Neuronal stem cell (in vitro differentiated cells): Measurements from ENCODE around the gene FMC1.

Experiments
- DNase-seq: peaks from one replicate; pipeline ENCODE4 v3.0.0-alpha.2; 2013; ENCODE audit warnings: low spot score
- H2AFZ ChIP-seq: one replicate; pipeline ENCODE4 v1.6.1; 2013; ENCODE audit warnings: mild to moderate bottlenecking, low read length, inconsistent platforms
- H2AK5ac ChIP-seq: 2 replicates; pipeline ENCODE4 v1.6.1; 2013; ENCODE audit warnings: low read depth, mild to moderate bottlenecking, inconsistent platforms, low read length, moderate library complexity, mixed read lengths
- H2BK120ac ChIP-seq: 2 replicates; pipeline ENCODE4 v1.6.1; 2013; ENCODE audit warnings: low read depth, mild to moderate bottlenecking, inconsistent platforms, low read length, moderate library complexity, mixed read lengths
- H2BK12ac ChIP-seq: one replicate; pipeline ENCODE4 v1.6.1; 2013; ENCODE audit warnings: low read length, inconsistent platforms
- H2BK15ac ChIP-seq: 2 replicates; pipeline ENCODE4 v1.6.1; 2013; ENCODE audit warnings: mild to moderate bottlenecking, low read length, inconsistent platforms, mixed read lengths
- H2BK5ac ChIP-seq: one replicate; pipeline ENCODE4 v1.6.1; 2013; ENCODE audit warnings: inconsistent platforms, mild to moderate bottlenecking, low read length, moderate library complexity
- H3K14ac ChIP-seq: one replicate; pipeline ENCODE4 v1.6.1; 2013; ENCODE audit warnings: low read length, inconsistent platforms
- H3K18ac ChIP-seq: 2 replicates; pipeline ENCODE4 v1.6.1; 2013; ENCODE audit warnings: low read length, inconsistent platforms
- H3K23ac ChIP-seq: 2 replicates; pipeline ENCODE4 v1.6.1; 2013; ENCODE audit warnings: low read depth, mild to moderate bottlenecking, mixed read lengths, low read length, inconsistent platforms; ENCODE audit not compliant: poor library complexity
- H3K27ac ChIP-seq: replicated peaks from 3 replicates; pipeline ENCODE4 v1.5.1; 2013; ENCODE audit warnings: low read length, inconsistent platforms
- H3K27me3 ChIP-seq, 3 experiments: 2 replicates each; pipeline ENCODE4 v1.6.1; 2013; ENCODE audit warnings: low read length in 3 of 3, mild to moderate bottlenecking in 2 of 3, inconsistent platforms in 1 of 3, low read depth in 1 of 3, mixed read lengths in 1 of 3, moderate library complexity in 1 of 3; ENCODE audit not compliant: control insufficient read depth in 3 of 3, insufficient read depth in 3 of 3
- H3K36me3 ChIP-seq, 2 donors: replicated peaks in 1 of 2; 2 replicates each; pipeline ENCODE4 v1.6.1; 2013; ENCODE audit warnings: low read length in 2 of 2; ENCODE audit not compliant: control insufficient read depth in 2 of 2, insufficient read depth in 2 of 2
- H3K4ac ChIP-seq: 2 replicates; pipeline ENCODE4 v1.6.1; 2013; ENCODE audit warnings: inconsistent platforms, mild to moderate bottlenecking, low read length, moderate library complexity
- H3K4me1 ChIP-seq, 2 donors: 1 replicate in 1 of 2; 2 replicates in 1 of 2; pipeline ENCODE4 v1.6.1; 2013; ENCODE audit warnings: low read length in 2 of 2, low read depth in 1 of 2; ENCODE audit not compliant: control insufficient read depth in 2 of 2, insufficient read depth in 1 of 2
- H3K4me2 ChIP-seq: one replicate; pipeline ENCODE4 v1.6.1; 2013; ENCODE audit warnings: mild to moderate bottlenecking, low read length, inconsistent platforms; ENCODE audit not compliant: insufficient read depth, poor library complexity, severe bottlenecking
- H3K4me3 ChIP-seq, 2 donors: 2 replicates each; pipeline ENCODE4 v1.5.1; 2013; ENCODE audit warnings: low read length in 2 of 2, mild to moderate bottlenecking in 2 of 2, inconsistent platforms in 1 of 2, moderate library complexity in 1 of 2
- H3K79me1 ChIP-seq: one replicate; pipeline ENCODE4 v1.6.1; 2013; ENCODE audit warnings: low read depth, mild to moderate bottlenecking, inconsistent platforms, low read length, moderate library complexity
- H3K9ac ChIP-seq: one replicate; pipeline ENCODE4 v1.6.1; 2013; ENCODE audit warnings: mild to moderate bottlenecking, low read depth, low read length, inconsistent platforms; ENCODE audit not compliant: poor library complexity
- H3K9me3 ChIP-seq, 2 donors: replicated peaks in 1 of 2; 2 replicates each; pipeline versions ENCODE3 to v1.6.1; 2013; ENCODE audit warnings: low read length in 2 of 2, mild to moderate bottlenecking in 2 of 2, inconsistent platforms in 1 of 2, low read depth in 1 of 2, mixed read lengths in 1 of 2, moderate library complexity in 1 of 2; ENCODE audit not compliant: control insufficient read depth in 2 of 2, insufficient read depth in 1 of 2
- H4K8ac ChIP-seq: one replicate; pipeline ENCODE4 v1.6.1; 2013; ENCODE audit warnings: low read depth, mild to moderate bottlenecking, inconsistent platforms, low read length, moderate library complexity
- H4K91ac ChIP-seq: one replicate; pipeline ENCODE4 v1.6.1; 2013; ENCODE audit warnings: low read length, low read depth, mild to moderate bottlenecking, inconsistent platforms; ENCODE audit not compliant: poor library complexity
- WGBS, 2 donors: extraction: QIAGEN DNeasy Blood & Tissue Kit; methylation state at CpG; one replicate each; pipeline ENCODE4 v1.1.7; 2013; ENCODE audit warnings: missing lambda C conversion rate in 2 of 2, mixed read lengths in 1 of 2; ENCODE audit not compliant: insufficient read length in 2 of 2, insufficient replicate concordance in 1 of 2; ENCODE audit errors: extremely low coverage in 2 of 2; 5-methylcytosine and 5-hydroxymethylcytosine counted together

Gene FMC1

GRCh38 chr7:139360948-139361307 lies 19.8 kb downstream of the FMC1 start:
- Histone ChIP-seq H2BK5ac (no peak overlapping the region), H2AK5ac (no peak overlapping the region), H4K91ac (no peak overlapping the region), H3K23ac (no peak overlapping the region), H3K27me3 (no peaks in the 10 kb centered on the region), H3K4me3 (peak overlapping the region; percentile 81 to 100), H3K9me3 (peaks cover 0 to 7% of the 10 kb centered on the region in 2 donors), H3K4me2 (peak overlapping the region; percentile 73), H3K27ac (peak overlapping the region; percentile 95), H3K4ac (no peak overlapping the region), H2BK120ac (no peak overlapping the region), H3K18ac (no peak overlapping the region), H2BK15ac (no peak overlapping the region), H3K9ac (no peak overlapping the region), H3K79me1 (peaks cover 6% of the 10 kb centered on the region), H4K8ac (no peak overlapping the region), H3K14ac (no peak overlapping the region), H2BK12ac (no peak overlapping the region), H3K36me3 (peaks cover 2 to 39% of the 10 kb centered on the region in 2 donors), H3K4me1 (peaks cover 2 to 3% of the 10 kb centered on the region in 2 donors), H2AFZ (no peak overlapping the region)
- DNase-seq, result no peak
- WGBS, 2 donors, result no CpG with 5 or more reads among the region's 2 CpGs

- Histone ChIP-seq H3K4me2 (no peak overlapping the region), H2BK12ac (no peak overlapping the region), H2AK5ac (no peak overlapping the region), H2BK120ac (no peak overlapping the region), H3K4me3 (peak overlapping the region in 1 of 2 donors; percentile 100), H2BK5ac (no peak overlapping the region), H2BK15ac (no peak overlapping the region), H4K91ac (no peak overlapping the region), H3K4me1 (peaks cover 2 to 3% of the 10 kb centered on the region in 2 donors), H3K9ac (no peak overlapping the region), H3K18ac (no peak overlapping the region), H3K9me3 (peaks cover 0 to 7% of the 10 kb centered on the region in 2 donors), H3K14ac (no peak overlapping the region), H2AFZ (no peak overlapping the region), H3K27me3 (no peaks in the 10 kb centered on the region), H3K4ac (no peak overlapping the region), H3K79me1 (peaks cover 6% of the 10 kb centered on the region), H4K8ac (no peak overlapping the region), H3K36me3 (peaks cover 2 to 44% of the 10 kb centered on the region in 2 donors), H3K23ac (no peak overlapping the region), H3K27ac (no peak overlapping the region)
- WGBS, 2 donors, result no CpG with 5 or more reads among the region's 3 CpGs
- no peak for DNase-seq
These were observed 20.4 kb downstream of the FMC1 start for GRCh38 chr7:139361523-139361922.

GRCh38 chr7:139362302-139362701 lies 21.2 kb downstream of the FMC1 start:
- Histone ChIP-seq H2AK5ac (no peak overlapping the region), H3K9ac (no peak overlapping the region), H3K4me2 (no peak overlapping the region), H3K4me1 (peaks cover 2 to 3% of the 10 kb centered on the region in 2 donors), H2BK120ac (no peak overlapping the region), H3K79me1 (peaks cover 6% of the 10 kb centered on the region), H3K36me3 (peaks cover 2 to 49% of the 10 kb centered on the region in 2 donors), H3K27me3 (no peaks in the 10 kb centered on the region), H2BK15ac (no peak overlapping the region), H4K91ac (no peak overlapping the region), H3K9me3 (peaks cover 0 to 7% of the 10 kb centered on the region in 2 donors), H3K4ac (no peak overlapping the region), H3K4me3 (no peak overlapping the region), H3K14ac (no peak overlapping the region), H3K27ac (no peak overlapping the region), H2BK5ac (no peak overlapping the region), H4K8ac (no peak overlapping the region), H3K18ac (no peak overlapping the region), H3K23ac (no peak overlapping the region), H2AFZ (no peak overlapping the region), H2BK12ac (no peak overlapping the region)
- no CpG with 5 or more reads among the region's 3 CpGs for WGBS, 2 donors
- no peak for DNase-seq

GRCh38 chr7:139362981-139363380 lies 21.8 kb downstream of the FMC1 start:
- Histone ChIP-seq H3K27me3 (no peaks in the 10 kb centered on the region), H3K4ac (no peak overlapping the region), H3K79me1 (peaks cover 6% of the 10 kb centered on the region), H3K36me3 (peaks cover 2 to 56% of the 10 kb centered on the region in 2 donors), H3K14ac (no peak overlapping the region), H2BK5ac (no peak overlapping the region), H2AK5ac (no peak overlapping the region), H4K8ac (no peak overlapping the region), H2BK12ac (no peak overlapping the region), H2BK120ac (no peak overlapping the region), H3K27ac (no peak overlapping the region), H3K18ac (no peak overlapping the region), H2BK15ac (no peak overlapping the region), H3K4me3 (no peak overlapping the region), H2AFZ (no peak overlapping the region), H3K23ac (no peak overlapping the region), H3K4me1 (peaks cover 2 to 3% of the 10 kb centered on the region in 2 donors), H3K9me3 (peaks cover 0 to 3% of the 10 kb centered on the region in 2 donors), H4K91ac (no peak overlapping the region), H3K9ac (no peak overlapping the region), H3K4me2 (no peak overlapping the region)
- no peak for DNase-seq
- WGBS, 2 donors, result no CpG with 5 or more reads among the region's 6 CpGs
